ENCODE data around the gene CACNG3. TPM values are rescaled to one million over a fixed set of nuclear protein-coding genes. Genes with fewer than 3 reads are reported as not detected.

Gene CACNG3
- total and polyA plus RNA-seq, 2 donors (not counting 1 experiment from before 2014, with no cell fraction given) = not detected

GRCh38 chr16:24344784-24345183 lies 88.6 kb downstream of the CACNG3 start:
- TF ChIP-seq EZH2 (IDR thresholded peaks at IDR 0.05; ENCODE audit: borderline replicate concordance, insufficient read depth, low read depth, low read length, poor library complexity, severe bottlenecking) (no peak), CTCF (IDR thresholded peaks at IDR 0.05) (no peak)

GRCh38 chr16:24345704-24346103 lies 89.6 kb downstream of the CACNG3 start:
- 91% methylated on average over 1 of the region's 4 CpGs for WGBS (ENCODE audit: insufficient coverage)
- H3K27ac ChIP-seq (ENCODE audit: low read length in 2 of 2) = no peak overlapping the region
- CTCF ChIA-PET = no interaction called here

More at GRCh38 chr16:24344784-24345183, 88.6 kb downstream of the CACNG3 start:
- CTCF ChIA-PET = no interaction called here
- Histone ChIP-seq H3K4me3 (ENCODE audit: control extremely low read depth in 1 of 5, extremely low read depth in 1 of 5, insufficient read depth in 1 of 5, low read depth in 2 of 5, low read length in 4 of 5) (no peak overlapping the region), H3K27ac (ENCODE audit: low read length in 2 of 2) (no peak overlapping the region), H2AFZ (ENCODE audit: insufficient read depth, low read depth, low read length, poor library complexity, severe bottlenecking) (no peak overlapping the region), H4K20me1 (ENCODE audit: control insufficient read depth, insufficient read depth, low read length, poor library complexity, severe bottlenecking) (no peaks in the 10 kb centered on the region), H3K36me3 (replicated peaks in 1 of 2; ENCODE audit: control extremely low read depth in 1 of 2, control insufficient read depth in 1 of 2, extremely low read depth in 1 of 2, insufficient read depth in 2 of 2, low read length in 1 of 2) (no peaks in the 10 kb centered on the region), H3K9me3 (ENCODE audit: control extremely low read depth in 1 of 3, control insufficient read depth in 2 of 3, insufficient read depth in 1 of 3, low read length in 2 of 3) (no peaks in the 10 kb centered on the region), H3K4me2 (replicated peaks; ENCODE audit: low read depth, low read length, poor library complexity, severe bottlenecking) (no peak overlapping the region), H3K9ac (ENCODE audit: low read length) (no peak overlapping the region), H3K4me1 (ENCODE audit: control insufficient read depth in 2 of 2, insufficient read depth in 2 of 2, low read length in 2 of 2) (no peaks in the 10 kb centered on the region), H3K79me2 (ENCODE audit: control insufficient read depth, insufficient read depth, low read length) (no peaks in the 10 kb centered on the region), H3K27me3 (replicated peaks in 1 of 4; ENCODE audit: control extremely low read depth in 1 of 4, control insufficient read depth in 3 of 4, insufficient read depth in 4 of 4, low read length in 3 of 4) (no peaks in the 10 kb centered on the region)
- WGBS (ENCODE audit: insufficient coverage) = no CpG with 5 or more reads among the region's 2 CpGs
- DNase-seq = no peak
- Mint-ChIP-seq H3K9me3 (ENCODE audit: insufficient read depth) (no peaks in the 10 kb centered on the region), H3K27me3 (peaks cover 28% of the 10 kb centered on the region), H3K27ac (no peak overlapping the region), H3K4me3 (no peak overlapping the region), H3K4me1 (no peaks in the 10 kb centered on the region)
- POLR2A ChIA-PET = interaction anchor here (0.6 kb wide), 1 partner anchor 248 kb away, joined by 10 read pairs; no protein-coding TSS in a partner anchor
- ATAC-seq (ENCODE audit: low read depth) = no peak
- intact Hi-C loops (cut with micrococcal nuclease) = no loop called here

More at GRCh38 chr16:24345704-24346103, 89.6 kb downstream of the CACNG3 start:
- POLR2A ChIA-PET = no interaction called here
- intact Hi-C loops (cut with micrococcal nuclease) = no loop called here
- Histone ChIP-seq H3K4me1 (ENCODE audit: control insufficient read depth in 2 of 2, insufficient read depth in 2 of 2, low read length in 2 of 2) (no peaks in the 10 kb centered on the region), H3K9ac (ENCODE audit: low read length) (no peak overlapping the region), H3K27me3 (replicated peaks in 1 of 4; ENCODE audit: control extremely low read depth in 1 of 4, control insufficient read depth in 3 of 4, insufficient read depth in 4 of 4, low read length in 3 of 4) (no peaks in the 10 kb centered on the region), H4K20me1 (ENCODE audit: control insufficient read depth, insufficient read depth, low read length, poor library complexity, severe bottlenecking) (no peaks in the 10 kb centered on the region), H3K4me2 (replicated peaks; ENCODE audit: low read depth, low read length, poor library complexity, severe bottlenecking) (no peak overlapping the region), H2AFZ (ENCODE audit: insufficient read depth, low read depth, low read length, poor library complexity, severe bottlenecking) (no peak overlapping the region), H3K4me3 (ENCODE audit: control extremely low read depth in 1 of 5, extremely low read depth in 1 of 5, insufficient read depth in 1 of 5, low read depth in 2 of 5, low read length in 4 of 5) (no peak overlapping the region), H3K9me3 (ENCODE audit: control extremely low read depth in 1 of 3, control insufficient read depth in 2 of 3, insufficient read depth in 1 of 3, low read length in 2 of 3) (no peaks in the 10 kb centered on the region), H3K36me3 (replicated peaks in 1 of 2; ENCODE audit: control extremely low read depth in 1 of 2, control insufficient read depth in 1 of 2, extremely low read depth in 1 of 2, insufficient read depth in 2 of 2, low read length in 1 of 2) (no peaks in the 10 kb centered on the region), H3K79me2 (ENCODE audit: control insufficient read depth, insufficient read depth, low read length) (no peaks in the 10 kb centered on the region)
- DNase-seq (no peak), ATAC-seq (ENCODE audit: low read depth) (no peak)
- Mint-ChIP-seq H3K4me1 (no peaks in the 10 kb centered on the region), H3K4me3 (no peak overlapping the region), H3K27me3 (peaks cover 28% of the 10 kb centered on the region), H3K27ac (no peak overlapping the region), H3K9me3 (ENCODE audit: insufficient read depth) (no peaks in the 10 kb centered on the region)
- TF ChIP-seq EZH2 (IDR thresholded peaks at IDR 0.05; ENCODE audit: borderline replicate concordance, insufficient read depth, low read depth, low read length, poor library complexity, severe bottlenecking) (no peak), CTCF (IDR thresholded peaks at IDR 0.05) (no peak)
